Activated CD8-positive, alpha-beta memory T cell treated with anti-CD3 and anti-CD28 coated beads for 1 hour (primary cell): ENCODE measurements around the gene ATP1A3.
A peak's percentile ranks its signal among the peaks of the same experiment; 100 is the strongest.
"Not testable (repeated sequence)": the region's sequence is repeated elsewhere in the genome, so short reads cannot be mapped to it uniquely, and the experiment has no call there.

Experiments used
- DNase-seq, 2 donors: peaks; one replicate each; pipeline ENCODE4 v3.0.0-alpha.2; 2020; ENCODE audit warnings: low read depth in 1 of 2; ENCODE audit errors: extremely low read depth in 1 of 2

The ATP1A3 gene

DNA sequence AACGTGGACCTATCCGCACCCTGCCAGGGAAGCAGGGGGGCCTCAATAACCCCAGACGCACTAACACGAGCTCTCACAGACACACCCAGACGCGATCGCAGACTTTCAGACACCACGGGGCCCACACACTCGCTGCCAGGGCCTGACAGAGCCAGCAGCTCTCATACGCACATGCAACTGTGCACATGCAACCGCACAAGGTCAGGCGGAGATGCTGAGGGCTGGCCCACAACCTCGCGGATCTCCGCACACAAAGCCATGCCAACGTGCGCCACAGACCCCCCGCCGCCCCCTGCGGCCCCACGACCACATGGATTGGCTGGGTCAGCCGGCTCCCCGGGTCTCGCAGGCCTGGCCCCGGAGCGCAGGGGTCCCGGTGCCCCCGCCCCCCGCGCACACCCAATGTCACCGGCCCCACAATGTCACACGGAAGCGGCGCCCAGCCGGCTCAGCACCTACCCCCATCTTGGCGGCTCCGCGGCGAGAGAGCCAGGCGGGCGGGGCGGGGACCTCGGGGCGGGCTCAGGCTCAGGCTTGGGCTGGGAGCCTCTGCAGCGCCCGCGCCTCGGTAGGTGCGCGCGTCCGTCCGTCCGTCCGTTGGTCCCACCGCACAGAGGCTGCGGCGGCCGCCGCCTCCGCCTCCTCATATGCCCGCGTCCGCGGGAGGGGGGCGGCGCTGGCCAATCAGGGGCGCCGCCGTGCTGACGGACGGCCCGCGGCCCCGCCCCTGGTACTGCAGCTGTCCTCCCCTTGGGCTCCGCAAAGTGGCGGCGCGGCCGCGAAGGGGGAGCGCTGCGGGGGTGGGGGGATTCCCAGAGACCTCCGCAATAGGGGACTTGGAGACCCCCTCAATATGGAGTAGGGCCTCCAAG lies at the start of gene ATP1A3:
ATP1A3 (minus strand) TSS at position 619 of the 872 bp plus-strand sequence; CDS start at position 465, 154 bp downstream.
- DNase-seq = peak in 1 of 2 donors; percentile 57

DNA sequence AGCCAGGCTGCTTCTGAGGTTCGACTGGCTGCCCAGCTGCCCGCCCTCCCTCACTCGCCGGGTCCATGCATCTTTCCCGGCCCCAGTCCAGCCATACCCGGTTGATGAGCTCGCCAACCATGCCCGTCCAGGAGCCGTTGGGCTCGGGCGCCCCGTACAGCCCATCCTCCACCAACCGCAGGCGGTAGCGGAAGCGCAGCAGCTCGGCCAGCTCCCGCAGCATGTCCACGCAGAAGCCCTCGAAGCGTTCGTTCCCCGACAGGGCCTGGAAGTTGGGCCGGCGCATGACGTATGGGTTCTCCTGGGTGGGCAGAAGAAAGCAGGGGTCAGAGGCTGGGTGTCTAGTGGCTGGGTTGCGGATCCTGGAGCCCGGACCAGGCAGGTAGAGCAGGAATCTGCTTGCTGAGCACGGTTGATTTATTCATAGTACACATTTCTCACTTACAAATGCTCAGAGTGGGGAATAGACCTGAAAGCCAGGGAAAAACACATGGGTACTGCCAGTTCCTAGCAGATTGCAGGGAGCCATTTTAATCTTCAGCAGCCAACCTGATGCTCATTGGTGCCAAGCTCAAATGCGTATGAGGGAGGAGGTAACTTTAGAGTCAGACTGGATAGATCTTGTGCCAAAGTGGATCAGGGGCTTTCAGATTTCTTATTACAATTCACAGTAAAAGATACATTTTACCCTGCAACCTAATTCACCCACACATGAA lies 48.6 kb upstream of the ATP1A3 start:
- DNase-seq = no peak

DNA sequence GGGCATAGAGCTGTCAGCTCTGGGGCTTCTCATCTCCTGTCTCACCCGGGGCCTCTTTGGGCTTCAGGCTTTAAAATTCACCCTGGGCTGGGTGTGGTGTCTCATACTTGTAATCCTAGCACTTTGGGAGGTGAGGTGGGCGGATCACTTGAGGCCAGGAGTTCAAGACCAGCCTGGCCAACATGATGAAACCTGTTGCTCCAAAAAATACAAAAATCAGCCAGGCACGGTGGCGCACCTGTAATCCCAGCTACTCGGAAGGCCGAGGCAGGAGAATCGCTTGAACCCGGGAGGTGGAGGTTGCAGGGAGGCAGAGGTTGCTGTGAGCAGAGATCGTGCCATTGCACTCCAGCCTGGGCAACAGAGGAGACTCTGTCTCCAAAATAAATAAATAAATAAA lies 46.5 kb upstream of the ATP1A3 start:
- DNase-seq = not testable (repeated sequence)

DNA sequence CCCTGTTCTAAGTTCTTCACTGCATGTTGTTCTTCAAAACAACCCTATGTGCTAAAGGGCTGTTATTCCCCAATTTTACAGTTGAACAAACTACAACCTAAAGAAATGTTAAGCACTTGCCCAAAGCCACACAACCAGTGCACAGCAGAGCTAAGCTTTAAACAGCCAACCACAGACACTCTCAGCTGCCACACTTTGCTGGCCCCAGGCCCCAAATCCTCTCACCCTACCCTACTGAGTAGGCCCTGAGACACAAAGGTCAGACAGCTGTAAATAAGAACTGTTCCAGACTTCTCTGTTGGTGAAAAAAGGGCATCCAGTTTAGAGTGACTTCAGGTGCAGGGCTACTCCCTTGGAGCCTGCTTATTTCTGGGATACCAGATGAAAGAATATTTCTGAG lies 46.0 kb upstream of the ATP1A3 start:
- DNase-seq = no peak

DNA sequence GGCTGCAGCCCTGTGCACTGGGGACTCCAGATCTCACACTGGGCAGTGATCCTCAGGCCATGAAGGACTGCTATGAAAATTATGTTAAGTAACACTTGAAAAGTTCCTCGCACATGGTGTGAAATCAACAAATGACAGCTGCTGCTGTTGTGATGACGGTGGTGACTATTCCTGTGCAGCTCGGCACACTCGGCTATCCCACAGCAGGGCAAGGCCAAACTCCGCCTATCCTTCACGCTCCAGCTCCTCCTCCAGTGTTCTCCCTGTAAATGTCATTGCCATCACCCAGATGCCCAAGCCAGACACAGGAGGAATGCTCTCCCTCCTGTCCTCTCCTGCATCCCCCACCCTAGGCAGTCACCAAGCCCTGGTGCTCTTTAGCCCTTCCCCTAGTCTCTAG lies 44.6 kb upstream of the ATP1A3 start:
- DNase-seq = no peak

DNA sequence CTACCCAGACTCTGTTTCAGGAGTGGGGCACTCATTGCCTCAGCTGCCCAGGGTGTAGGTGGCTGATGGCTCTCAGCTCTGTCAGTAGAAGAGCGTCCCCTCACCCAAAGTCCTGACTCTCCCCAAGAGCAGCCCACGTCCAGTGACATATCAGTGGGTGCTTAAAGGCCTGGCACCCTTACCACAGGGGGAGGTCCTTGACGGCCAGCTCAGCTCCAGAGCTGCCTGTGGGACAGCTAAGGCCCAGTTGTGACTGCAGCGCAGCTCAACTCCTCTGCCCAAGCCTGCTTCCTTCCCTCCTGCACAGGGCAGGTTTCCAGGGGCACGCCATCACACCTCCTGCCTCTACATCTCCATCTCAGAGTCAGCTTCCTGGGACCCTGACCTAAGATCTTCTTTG lies 43.6 kb upstream of the ATP1A3 start:
- no peak for DNase-seq

DNA sequence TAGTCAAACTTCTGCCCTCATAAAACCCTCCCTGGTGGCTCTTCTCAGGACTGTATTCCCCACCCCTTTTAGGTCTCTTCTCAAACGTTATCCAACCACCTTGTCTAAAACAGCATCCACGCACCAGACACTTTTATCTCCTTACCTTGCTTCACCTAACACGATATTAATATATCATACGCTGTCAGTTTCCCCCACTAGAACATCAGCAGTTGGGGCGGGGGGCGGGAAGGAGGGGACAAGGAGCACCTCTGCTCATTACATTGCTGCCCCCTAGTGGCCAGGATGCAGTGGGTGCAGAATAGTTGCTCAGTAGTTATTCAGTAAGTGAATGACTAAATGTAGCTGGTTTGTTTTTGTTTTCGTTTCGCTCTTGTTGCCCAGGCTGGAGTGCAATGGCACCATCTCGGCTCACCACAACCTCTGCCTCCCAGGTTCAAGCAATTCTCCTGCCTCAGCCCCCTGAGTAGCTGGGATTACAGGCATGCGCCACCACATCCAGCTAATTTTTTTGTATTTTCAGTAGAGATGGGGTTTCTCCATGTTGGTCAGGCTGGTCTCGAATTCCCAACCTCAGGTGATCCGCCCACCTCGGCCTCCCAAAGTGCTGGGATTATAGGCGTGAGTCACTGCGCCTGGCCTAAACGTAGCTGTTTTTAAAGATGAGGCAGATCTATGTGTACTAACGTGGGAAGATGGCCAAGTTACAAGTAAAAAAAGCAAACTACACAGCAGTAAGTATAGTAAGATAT lies 40.8 kb upstream of the ATP1A3 start:
- DNase-seq = peak; percentile 28 to 50

DNA sequence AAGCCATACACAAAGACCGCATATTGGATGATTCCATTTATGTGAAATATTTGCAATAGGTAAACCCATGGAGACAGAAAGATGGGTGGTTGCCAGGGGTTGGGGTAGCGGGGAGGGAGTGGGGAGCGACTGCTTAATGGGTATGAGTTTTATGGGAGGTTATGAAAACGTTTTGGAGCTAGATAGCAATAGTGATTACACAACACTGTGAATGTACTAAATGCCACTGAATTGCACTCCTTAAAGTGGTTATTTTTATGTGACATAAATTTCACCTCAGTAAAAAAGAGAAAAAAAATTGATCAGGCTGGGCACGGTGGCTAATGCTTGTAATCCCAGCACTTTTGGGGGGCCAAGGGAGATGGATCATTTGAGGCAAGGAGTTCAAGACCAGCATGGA lies 39.4 kb upstream of the ATP1A3 start:
- no peak for DNase-seq

DNA sequence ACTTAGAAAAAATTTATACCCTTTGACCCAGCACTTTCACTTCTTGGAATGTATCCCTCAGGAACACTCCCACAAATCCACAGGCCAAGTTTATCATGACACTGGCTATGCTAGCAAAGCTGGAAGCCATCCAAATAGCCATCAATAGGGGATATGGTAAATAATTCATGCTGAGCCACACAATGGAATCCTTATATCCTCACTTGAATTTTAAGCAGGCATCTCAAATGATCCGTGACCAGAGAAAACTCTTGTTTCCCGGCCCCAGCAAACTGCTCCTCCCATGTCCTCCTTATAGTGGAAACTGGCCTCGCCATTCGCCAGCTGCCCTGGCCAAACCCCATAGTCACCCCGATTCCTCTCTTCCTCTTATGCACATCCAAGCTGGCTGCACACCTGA lies 38.4 kb upstream of the ATP1A3 start:
- DNase-seq = no peak

DNA sequence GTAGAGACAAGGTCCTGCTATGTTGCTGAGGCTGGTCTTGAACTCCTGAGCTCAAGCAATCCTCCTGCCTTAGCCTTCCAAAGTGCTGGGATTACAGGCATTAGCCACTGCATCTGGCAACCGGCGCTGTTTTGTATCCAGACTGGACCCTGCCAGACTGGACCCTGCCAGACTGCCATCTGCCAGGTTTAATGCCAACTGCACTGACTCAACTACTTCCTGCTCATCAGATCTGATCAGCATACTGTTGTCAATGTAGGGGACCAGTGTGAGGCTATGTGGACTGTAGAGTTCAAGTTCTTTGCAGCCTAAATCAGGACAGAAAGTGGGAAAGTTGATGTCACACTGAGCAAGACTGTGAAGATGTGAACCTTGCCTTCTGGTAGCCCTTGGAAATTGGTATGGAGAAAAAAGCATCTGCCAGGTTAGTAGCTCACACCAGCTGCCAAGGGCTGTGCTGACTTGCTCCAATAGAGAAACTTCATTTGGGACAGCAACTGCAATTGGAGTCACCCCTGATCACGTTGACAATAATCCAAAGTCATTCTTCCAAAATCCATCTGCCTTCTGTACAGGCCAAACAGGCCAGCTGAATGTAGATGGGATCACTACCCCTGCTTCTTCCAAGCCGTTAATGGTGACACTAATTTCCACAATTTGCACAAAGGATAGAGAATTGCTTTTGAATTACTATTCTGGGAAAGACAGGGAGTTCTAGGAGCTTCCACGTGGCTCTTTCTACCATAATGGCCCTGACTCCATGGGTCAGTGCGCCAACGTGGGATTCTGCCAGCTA lies 36.8 kb upstream of the ATP1A3 start:
- DNase-seq = no peak

DNA sequence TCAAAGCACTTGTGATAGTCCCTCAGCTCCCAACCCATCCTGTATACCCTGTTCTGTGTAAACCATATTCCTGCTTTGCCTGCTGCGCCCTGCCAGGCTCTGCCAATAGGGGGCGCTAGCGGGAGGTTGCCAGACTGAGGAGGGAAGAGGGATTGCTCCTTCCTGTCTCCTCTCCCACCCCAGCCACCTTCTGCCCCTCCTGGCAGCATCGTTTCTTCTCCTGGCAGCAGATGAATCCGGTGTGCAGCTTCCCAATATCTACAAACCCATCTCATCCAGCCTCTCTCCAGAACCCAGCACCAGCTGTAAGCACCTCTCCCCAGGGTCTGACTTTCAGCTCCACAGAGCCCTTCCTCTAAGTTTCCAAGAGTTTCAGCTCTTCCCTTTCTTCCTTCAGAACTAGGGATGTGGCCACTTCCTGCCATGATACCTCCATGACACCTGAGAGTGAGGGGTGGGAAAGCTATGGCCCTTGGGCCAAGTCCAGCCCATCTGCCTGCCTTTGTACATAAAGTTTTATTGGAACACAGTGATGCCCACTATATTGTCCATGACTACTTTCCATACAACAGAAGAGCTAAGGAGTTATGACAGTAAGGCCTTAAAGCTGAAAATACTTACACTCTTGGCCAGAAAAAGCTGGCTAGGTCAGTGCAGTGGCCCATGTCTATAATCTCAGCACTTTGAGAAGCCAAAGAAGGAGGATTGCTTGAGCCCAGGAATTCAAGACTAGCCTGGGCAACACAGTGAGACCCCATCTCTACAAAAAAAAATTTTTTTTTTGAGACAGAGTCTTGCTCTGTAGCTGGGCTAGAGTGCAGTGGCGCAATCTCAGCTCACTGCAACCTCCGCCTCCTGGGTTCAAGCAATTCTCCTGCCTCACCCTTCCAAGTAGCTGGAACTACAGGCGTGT lies 34.5 kb upstream of the ATP1A3 start:
- DNase-seq = no peak

DNA sequence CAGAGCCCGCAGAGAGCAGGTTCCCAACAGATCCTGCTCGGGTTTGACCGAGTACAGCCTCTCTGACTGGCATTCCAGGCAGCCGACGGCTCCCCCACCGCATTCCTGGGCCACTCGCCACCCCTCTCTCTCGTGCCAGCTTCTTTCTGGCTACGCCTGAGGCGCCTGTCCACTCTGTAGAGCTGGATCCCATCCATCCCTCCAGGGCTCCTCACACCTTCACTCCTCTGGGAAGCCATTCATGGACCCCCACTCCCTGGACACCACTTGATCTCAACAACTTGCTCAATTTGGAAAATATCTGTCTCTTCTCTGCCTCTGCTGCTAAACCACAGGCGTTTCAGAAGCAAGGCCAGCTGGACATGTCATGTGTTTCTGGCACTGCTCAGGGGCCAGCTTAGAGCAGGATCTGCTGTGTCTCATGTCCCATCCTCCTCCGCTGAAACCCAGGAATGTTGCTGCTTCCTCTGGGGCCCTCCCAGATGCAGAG lies 30.6 kb upstream of the ATP1A3 start:
- DNase-seq = no peak

DNA sequence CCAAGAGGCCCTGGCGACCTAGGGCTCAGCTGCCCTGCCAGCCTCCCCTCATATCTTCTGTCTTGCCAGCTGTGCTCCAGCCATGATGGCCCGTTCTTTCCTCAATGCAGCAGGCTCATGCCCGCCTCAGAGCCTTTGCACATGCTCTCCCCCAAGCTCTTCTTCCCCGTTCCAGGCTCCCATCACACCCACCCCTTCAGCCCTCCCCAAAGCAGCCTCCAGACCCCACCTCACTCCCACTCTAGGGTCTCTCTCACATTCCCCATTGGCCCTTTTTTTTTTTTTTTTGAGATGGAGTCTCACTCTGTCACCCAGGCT lies 29.9 kb upstream of the ATP1A3 start:
- DNase-seq = no peak

DNA sequence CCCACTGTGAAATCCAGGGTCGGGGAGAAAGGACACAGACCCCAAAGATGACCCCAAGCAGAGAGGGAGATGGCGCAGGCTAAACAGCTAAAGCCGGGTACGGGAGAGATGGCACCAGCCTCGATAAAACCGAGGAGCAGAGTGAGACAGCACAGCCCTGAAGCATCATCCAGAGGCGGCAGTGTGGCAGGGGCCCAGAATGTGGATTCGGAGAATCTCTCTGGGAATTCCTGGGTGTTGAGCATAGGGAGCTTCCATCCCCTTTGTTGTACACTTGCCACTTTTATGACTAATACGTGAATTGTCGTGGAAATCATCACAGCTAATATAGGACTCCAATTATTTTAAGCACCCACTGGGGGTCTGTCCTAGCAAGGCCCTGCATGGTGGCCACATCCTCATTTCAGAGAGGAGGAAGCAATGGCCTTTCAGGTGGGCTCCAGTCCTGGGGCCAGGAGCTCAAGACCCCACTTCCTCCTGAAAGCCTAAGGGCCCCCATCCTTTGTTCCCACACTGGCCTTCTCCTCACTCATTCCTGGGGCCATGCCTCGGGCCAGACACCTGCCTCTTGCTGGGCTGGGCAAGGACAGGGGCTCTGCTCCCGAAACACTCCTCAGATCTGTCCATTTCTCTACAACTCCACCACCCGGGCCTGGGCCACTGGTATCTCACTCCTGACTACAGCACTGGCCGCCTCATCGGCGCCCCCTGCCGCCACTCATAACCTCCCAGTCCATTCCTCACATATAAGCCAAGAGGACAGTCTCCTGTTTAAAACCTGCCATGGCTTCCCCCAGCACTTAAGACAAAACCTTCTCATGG lies 29.3 kb upstream of the ATP1A3 start:
- no peak for DNase-seq

DNA sequence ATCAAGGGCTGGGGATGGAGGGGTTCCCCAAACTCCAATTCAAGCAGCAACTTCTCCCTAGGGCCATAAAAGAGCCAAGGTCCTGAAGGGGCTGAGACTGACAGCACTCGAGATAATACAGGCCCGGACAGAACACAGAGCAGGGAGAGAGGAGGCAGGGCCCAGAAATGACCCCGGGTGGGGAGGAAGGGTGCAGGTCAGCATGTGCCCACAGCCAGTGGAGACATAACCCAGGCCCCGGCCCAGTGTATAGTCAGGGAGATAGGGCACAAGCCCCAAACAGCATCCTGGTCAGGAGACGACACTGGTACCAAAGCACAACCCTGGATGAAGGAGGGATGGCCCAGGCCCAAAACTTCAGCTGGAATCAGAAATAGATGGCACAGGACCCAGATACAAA lies 28.6 kb upstream of the ATP1A3 start:
- no peak for DNase-seq

DNA sequence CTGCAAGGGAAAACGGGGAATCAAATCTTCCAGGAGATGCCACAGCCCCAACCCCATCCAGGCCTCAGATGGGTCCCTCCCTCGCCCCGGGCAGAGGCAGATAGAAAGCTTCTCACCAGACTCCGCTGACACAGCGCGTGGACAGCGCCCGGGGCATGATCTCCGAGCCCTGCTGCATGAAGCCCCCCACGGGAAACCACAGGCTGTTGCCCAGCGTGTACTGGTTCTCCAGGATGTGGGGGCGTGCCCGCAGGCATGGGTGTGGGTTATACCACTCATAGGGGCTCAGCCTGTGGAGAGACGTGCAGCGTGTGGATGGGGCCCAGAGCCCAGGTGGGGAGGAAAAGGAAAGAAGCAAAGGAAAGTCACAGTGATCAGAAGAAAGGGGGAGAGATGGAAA lies 27.2 kb upstream of the ATP1A3 start:
- no peak for DNase-seq

DNA sequence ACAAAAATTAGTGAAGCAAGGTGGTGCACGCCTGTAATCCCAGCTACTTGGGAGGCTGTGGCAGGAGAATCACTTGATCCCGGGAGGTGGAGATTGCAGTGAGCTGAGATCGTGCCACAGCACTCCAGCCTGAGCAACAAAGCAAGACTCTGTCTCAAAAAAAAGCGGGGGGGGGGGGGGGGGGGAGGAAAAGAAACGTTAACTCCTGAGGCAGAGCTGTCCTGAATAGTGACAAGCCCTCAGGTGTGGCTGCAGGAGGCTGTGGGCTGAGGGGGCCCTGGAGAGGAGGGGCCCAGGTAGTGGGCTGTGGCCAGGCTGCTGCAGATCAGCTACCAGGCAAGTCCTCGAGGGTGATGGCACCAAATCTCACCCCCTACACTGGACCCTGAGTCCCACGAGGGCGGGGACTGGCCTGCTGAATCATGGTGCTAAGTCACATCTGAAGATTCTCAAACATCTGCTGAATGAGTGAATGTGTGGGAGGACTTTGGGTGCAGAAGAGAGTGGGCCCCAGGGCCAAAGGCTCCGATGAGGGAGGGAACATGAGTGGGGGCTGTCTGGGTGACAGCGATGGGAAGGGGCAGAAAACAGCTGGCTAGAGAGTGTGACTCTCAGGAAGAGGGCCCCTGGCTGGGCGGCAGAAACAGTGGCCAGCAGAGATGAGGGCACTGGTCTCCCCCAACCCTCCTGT lies 24.6 kb upstream of the ATP1A3 start:
- DNase-seq = no peak

DNA sequence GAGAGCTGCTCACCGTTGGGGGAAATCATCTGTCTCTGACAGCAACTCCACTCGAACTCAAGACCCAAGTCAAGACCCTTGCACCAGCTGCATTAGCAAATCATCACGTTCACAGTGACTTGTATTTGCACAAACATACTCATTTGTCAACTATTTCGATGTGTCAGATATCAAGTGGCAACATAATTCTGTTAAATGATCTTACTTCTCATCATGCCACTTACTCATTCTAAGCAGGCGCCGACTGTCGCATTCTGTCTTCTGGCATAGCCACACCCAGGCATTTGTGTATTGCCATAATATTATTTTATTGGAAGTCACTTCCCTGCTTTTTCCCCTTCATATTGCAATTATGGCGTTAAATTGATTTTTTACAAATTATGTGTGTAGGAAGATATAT lies 23.0 kb upstream of the ATP1A3 start:
- DNase-seq = no peak
